Lung (tissue), 12 donors: Measurements from ENCODE around the gene ABR. TPM values are rescaled to one million over a fixed set of nuclear protein-coding genes. Genes with fewer than 3 reads are reported as not detected.

ENCODE experiments used
- ATAC-seq: fragments of 200-7000 bp; cut with Tn5 transposase; one replicate; pipeline ENCODE4 v1.9.1; 2020; ENCODE audit warnings: moderate number of reproducible peaks; ENCODE audit not compliant: insufficient read depth, low FRiP score
- DNase-seq, 3 donors: peaks; one replicate each; pipeline ENCODE4 v3.0.0-alpha.2; 2013 to 2017
- H3K27ac ChIP-seq, 2 donors: one replicate each; pipeline ENCODE4 v1.5.1; 2013; ENCODE audit warnings: mild to moderate bottlenecking in 2 of 2, moderate library complexity in 2 of 2, control low read depth in 1 of 2, inconsistent platforms in 1 of 2, low read depth in 1 of 2, low read length in 1 of 2
- H3K27me3 ChIP-seq, 3 donors: one replicate each; pipeline ENCODE4 v1.5.1; 2013; ENCODE audit warnings: low read length in 2 of 3; ENCODE audit not compliant: control insufficient read depth in 3 of 3, insufficient read depth in 3 of 3
- H3K36me3 ChIP-seq, 4 donors: one replicate each; pipeline ENCODE4 v1.5.1; 2013; ENCODE audit warnings: low read length in 4 of 4, mild to moderate bottlenecking in 1 of 4, moderate library complexity in 1 of 4; ENCODE audit not compliant: control insufficient read depth in 4 of 4, insufficient read depth in 4 of 4
- H3K4me1 ChIP-seq, 5 donors: one replicate each; pipeline ENCODE4 v1.5.1; 2013; ENCODE audit warnings: low read length in 5 of 5, mild to moderate bottlenecking in 2 of 5, moderate library complexity in 1 of 5; ENCODE audit not compliant: control insufficient read depth in 5 of 5, insufficient read depth in 5 of 5
- H3K4me3 ChIP-seq: one replicate; pipeline ENCODE4 v1.5.1; 2013; ENCODE audit warnings: mild to moderate bottlenecking, control low read depth, moderate library complexity
- H3K9ac ChIP-seq, 2 donors: one replicate each; pipeline ENCODE4 v1.5.1; 2013; ENCODE audit warnings: low read length in 2 of 2, control low read depth in 1 of 2; ENCODE audit not compliant: insufficient read depth in 1 of 2
- H3K9me3 ChIP-seq, 4 donors: one replicate each; pipeline ENCODE4 v1.5.1; 2013; ENCODE audit warnings: low read length in 3 of 4, mild to moderate bottlenecking in 1 of 4, moderate library complexity in 1 of 4; ENCODE audit not compliant: control insufficient read depth in 4 of 4, insufficient read depth in 3 of 4
- WGBS, 2 donors: extraction: QIAGEN DNeasy Blood & Tissue Kit; methylation state at CpG; one replicate each; pipeline ENCODE4 v1.1.7; 2013; 5-methylcytosine and 5-hydroxymethylcytosine counted together
- polyA plus RNA-seq, 2 donors: library from polyadenylated mRNA; stranded (reverse); fragments of 200-250 nt; gene quantifications; one replicate each; pipeline ENCODE4 v1.2.1, GENCODE V29; 2013
- total RNA-seq, 2 donors: library from RNA; depleted of rRNA in 1 of 2; stranded (reverse); fragments of >200 nt in 1 of 2; gene quantifications; one replicate each; pipeline ENCODE4 v1.2.1, GENCODE V29; 2014 to 2021
- TF ChIP-seq, protein P1 (sequence below): IDR thresholded peaks from 2 replicates; pipeline ENCODE4 v1.5.1; 2012; ENCODE audit warnings: mild to moderate bottlenecking; ENCODE audit errors: control extremely low read depth, extremely low read depth
- donor health status: control.
- donor health status: control.
- donor health status: Bipolar disorder and iron deficiency.
- donor health status: healthy.
- donor health status: DM: yes; HTN: yes; CAD: no.

ABR gene
- total and polyA plus RNA-seq, 4 donors, result 54.8 to 187 (median 70.2) TPM

DNA sequence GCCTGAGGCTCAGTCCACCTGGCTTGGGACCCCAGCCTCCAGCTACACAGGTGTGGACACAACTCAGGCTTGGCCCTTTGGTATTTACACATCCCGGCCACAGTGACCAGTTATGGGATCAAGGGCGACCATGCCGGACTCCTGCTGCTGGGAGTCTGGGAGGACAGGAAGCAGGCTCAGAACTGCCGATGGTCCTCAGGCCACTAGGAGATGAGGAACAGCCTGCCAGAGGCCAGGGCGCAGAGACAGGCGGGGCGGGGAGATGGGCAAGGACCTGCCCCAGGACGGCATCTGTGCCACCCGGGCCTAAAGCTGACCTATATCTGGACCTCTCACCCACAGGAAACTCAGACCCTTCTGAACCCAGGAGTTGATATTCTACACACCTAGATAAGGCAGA, 212.7 kb downstream of the ABR start:
- ATAC-seq (no peak), DNase-seq (no peak)
- H3K27me3 ChIP-seq, result no peaks in the 10 kb centered on the region
- WGBS, 2 donors, result 92 to 97% methylated on average over 9 of the region's 9 CpGs
- no peaks in the 10 kb centered on the region for H3K9me3 ChIP-seq
- H3K4me1 ChIP-seq, result peaks cover 0 to 30% (median 15%) of the 10 kb centered on the region in 5 donors
- no peak overlapping the region for H3K9ac ChIP-seq
- peak overlapping the region in 1 of 2 donors; percentile 32 for H3K27ac ChIP-seq
- H3K4me3 ChIP-seq, result no peak overlapping the region
- no peaks in the 10 kb centered on the region for H3K36me3 ChIP-seq
- TF ChIP-seq, protein P1, sequence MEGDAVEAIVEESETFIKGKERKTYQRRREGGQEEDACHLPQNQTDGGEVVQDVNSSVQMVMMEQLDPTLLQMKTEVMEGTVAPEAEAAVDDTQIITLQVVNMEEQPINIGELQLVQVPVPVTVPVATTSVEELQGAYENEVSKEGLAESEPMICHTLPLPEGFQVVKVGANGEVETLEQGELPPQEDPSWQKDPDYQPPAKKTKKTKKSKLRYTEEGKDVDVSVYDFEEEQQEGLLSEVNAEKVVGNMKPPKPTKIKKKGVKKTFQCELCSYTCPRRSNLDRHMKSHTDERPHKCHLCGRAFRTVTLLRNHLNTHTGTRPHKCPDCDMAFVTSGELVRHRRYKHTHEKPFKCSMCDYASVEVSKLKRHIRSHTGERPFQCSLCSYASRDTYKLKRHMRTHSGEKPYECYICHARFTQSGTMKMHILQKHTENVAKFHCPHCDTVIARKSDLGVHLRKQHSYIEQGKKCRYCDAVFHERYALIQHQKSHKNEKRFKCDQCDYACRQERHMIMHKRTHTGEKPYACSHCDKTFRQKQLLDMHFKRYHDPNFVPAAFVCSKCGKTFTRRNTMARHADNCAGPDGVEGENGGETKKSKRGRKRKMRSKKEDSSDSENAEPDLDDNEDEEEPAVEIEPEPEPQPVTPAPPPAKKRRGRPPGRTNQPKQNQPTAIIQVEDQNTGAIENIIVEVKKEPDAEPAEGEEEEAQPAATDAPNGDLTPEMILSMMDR, result no peak

DNA sequence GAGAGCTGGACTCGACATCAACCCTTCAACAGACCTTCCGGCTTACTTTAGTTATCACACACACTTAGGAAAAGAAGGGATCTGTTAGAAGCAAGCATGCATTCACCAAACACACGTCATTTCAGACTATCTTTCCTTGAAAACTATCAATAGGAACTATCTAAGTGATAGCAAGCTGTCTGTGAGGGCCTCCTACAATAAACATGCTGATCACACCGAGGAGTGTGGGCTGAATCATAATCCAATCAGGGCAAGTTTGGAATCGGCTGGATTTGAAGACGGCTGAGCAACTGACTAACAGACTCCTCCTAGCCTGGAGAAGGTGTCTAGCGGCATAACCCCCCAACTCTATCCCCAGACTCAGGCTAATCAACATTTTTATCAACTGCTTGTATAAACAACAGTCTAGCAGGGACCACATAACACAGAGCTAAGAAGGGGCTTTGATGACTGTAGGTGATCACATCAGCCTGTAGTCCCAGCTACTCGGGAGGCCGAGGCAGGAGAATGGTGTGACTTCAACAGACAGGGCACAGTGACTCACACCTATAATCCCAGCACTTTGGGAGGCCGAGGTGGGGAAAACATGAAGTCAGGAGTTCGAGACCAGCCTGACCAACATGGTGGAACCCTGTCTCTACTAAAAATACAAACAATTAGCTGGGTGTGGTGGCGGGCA, 214.3 kb downstream of the ABR start:
- Histone ChIP-seq H3K27ac (peak overlapping the region in 1 of 2 donors; percentile 32), H3K36me3 (no peaks in the 10 kb centered on the region), H3K9ac (peak overlapping the region in 1 of 2 donors; percentile 71), H3K4me3 (no peak overlapping the region), H3K27me3 (no peaks in the 10 kb centered on the region), H3K9me3 (no peaks in the 10 kb centered on the region), H3K4me1 (peaks cover 0 to 30% (median 15%) of the 10 kb centered on the region in 5 donors)
- DNase-seq (peak in 1 of 3 donors; percentile 75), ATAC-seq (no peak)
- TF ChIP-seq, protein P1, result no peak
- WGBS, 2 donors, result 78 to 80% methylated on average over 12 of the region's 12 CpGs

DNA sequence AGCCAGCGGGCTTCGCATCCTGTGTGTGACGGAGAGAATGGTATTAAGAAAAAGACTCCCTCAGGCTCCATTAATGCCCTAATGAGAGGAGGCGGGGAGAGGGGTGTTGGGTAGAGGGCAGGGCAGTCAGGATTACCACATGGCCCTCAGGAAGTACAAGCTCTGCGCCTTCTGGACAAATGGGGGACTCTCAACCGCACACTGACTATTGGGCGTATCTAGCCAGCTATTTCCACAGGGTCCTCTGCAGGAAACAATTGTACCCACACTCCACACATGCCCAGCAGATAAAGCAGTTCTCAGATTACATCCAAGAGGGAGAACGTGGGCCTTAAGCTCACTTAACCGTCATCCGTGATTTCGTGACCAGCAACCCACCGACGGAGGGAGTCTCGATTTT, 214.9 kb downstream of the ABR start:
- no peaks in the 10 kb centered on the region for H3K36me3 ChIP-seq
- H3K9me3 ChIP-seq, result no peaks in the 10 kb centered on the region
- no peak overlapping the region for H3K4me3 ChIP-seq
- WGBS, 2 donors, result 58 to 69% methylated on average over 14 of the region's 14 CpGs
- H3K4me1 ChIP-seq, result peaks cover 0 to 24% (median 15%) of the 10 kb centered on the region in 5 donors
- peak overlapping the region in 1 of 2 donors; percentile 32 for H3K27ac ChIP-seq
- ATAC-seq, result no peak
- peak; percentile 69 to 75 (median 75) for DNase-seq
- peak overlapping the region in 1 of 2 donors; percentile 71 for H3K9ac ChIP-seq
- no peaks in the 10 kb centered on the region for H3K27me3 ChIP-seq
- TF ChIP-seq, protein P1, result no peak
